CD4-positive, alpha-beta T cell treated with Interleukin-21 for 1 hour (primary cell): Measurements from ENCODE around the gene TRNP1.
"Not testable (repeated sequence)": the region's sequence is repeated elsewhere in the genome, so short reads cannot be mapped to it uniquely, and the experiment has no call there.

ENCODE experiments used
- DNase-seq: peaks from one replicate; pipeline ENCODE4 v3.0.0-alpha.2; 2020

TRNP1 gene

GRCh38 chr1:26993237-26994019 lies at the start of gene TRNP1:
Gene TRNP1, plus strand, starts transcription at chr1:26993692. Its CDS starts 95 bp downstream, at chr1:26993787.
- DNase-seq = peak; percentile 78

GRCh38 chr1:26945138-26945537 lies 48.4 kb upstream of the TRNP1 start:
- no peak for DNase-seq

GRCh38 chr1:26945728-26946127 lies 47.8 kb upstream of the TRNP1 start:
- no peak for DNase-seq

GRCh38 chr1:26946270-26946669 lies 47.2 kb upstream of the TRNP1 start:
- DNase-seq = no peak

- not testable (repeated sequence) for DNase-seq
Observed at GRCh38 chr1:26948725-26949057, 44.8 kb upstream of the TRNP1 start.

GRCh38 chr1:26949266-26949925 lies 44.1 kb upstream of the TRNP1 start:
- DNase-seq = no peak

GRCh38 chr1:26949926-26950319 lies 43.6 kb upstream of the TRNP1 start:
- no peak for DNase-seq

GRCh38 chr1:26950602-26951001 lies 42.9 kb upstream of the TRNP1 start:
- DNase-seq = no peak

- DNase-seq = no peak
Observed at GRCh38 chr1:26951216-26951615, 42.3 kb upstream of the TRNP1 start.

GRCh38 chr1:26951821-26952497 lies 41.5 kb upstream of the TRNP1 start:
- no peak for DNase-seq

GRCh38 chr1:26953374-26953773 lies 40.1 kb upstream of the TRNP1 start:
- DNase-seq = no peak

- DNase-seq = no peak
Observed at GRCh38 chr1:26956321-26956720, 37.2 kb upstream of the TRNP1 start.

GRCh38 chr1:26957306-26957705 lies 36.2 kb upstream of the TRNP1 start:
- DNase-seq = no peak

GRCh38 chr1:26959270-26959669 lies 34.2 kb upstream of the TRNP1 start:
- DNase-seq = no peak

GRCh38 chr1:26959722-26960624 lies 33.5 kb upstream of the TRNP1 start, which contains the start of gene KDF1:
Gene KDF1, minus strand, starts transcription at chr1:26960468. Its CDS starts 8,088 bp downstream, at chr1:26952380.
- DNase-seq = peak; percentile 66

GRCh38 chr1:26960625-26960966 lies 32.9 kb upstream of the TRNP1 start:
- DNase-seq = no peak

- DNase-seq = no peak
Observed at GRCh38 chr1:26961826-26962225, 31.7 kb upstream of the TRNP1 start.

- no peak for DNase-seq
Observed at GRCh38 chr1:26965213-26965612, 28.3 kb upstream of the TRNP1 start.

- DNase-seq = no peak
Observed at GRCh38 chr1:26965628-26966027, 27.9 kb upstream of the TRNP1 start.

- DNase-seq = no peak
Observed at GRCh38 chr1:26970810-26971209, 22.7 kb upstream of the TRNP1 start.

GRCh38 chr1:26971590-26971989 lies 21.9 kb upstream of the TRNP1 start:
- no peak for DNase-seq

- DNase-seq = no peak
Observed at GRCh38 chr1:26972390-26972789, 21.1 kb upstream of the TRNP1 start.

GRCh38 chr1:26972821-26973220 lies 20.7 kb upstream of the TRNP1 start:
- no peak for DNase-seq
